Mucosa of rectum (tissue), 2 donors: ENCODE results near the gene PLXNB3.
"Not testable (repeated sequence)": the region's sequence is repeated elsewhere in the genome, so short reads cannot be mapped to it uniquely, and the experiment has no call there.

ENCODE experiments used
- H3K27ac ChIP-seq, 2 donors: one replicate each; pipeline ENCODE4 v1.7.0; 2013; ENCODE audit warnings: inconsistent platforms in 2 of 2, low read depth in 2 of 2, low read length in 2 of 2
- H3K27me3 ChIP-seq, 2 donors: one replicate each; pipeline ENCODE4 v1.7.0; 2013; ENCODE audit warnings: low read length in 2 of 2; ENCODE audit not compliant: control insufficient read depth in 2 of 2, insufficient read depth in 2 of 2
- H3K36me3 ChIP-seq, 2 donors: one replicate each; pipeline ENCODE4 v1.7.0; 2013; ENCODE audit warnings: low read length in 2 of 2; ENCODE audit not compliant: control insufficient read depth in 2 of 2, insufficient read depth in 2 of 2
- H3K4me1 ChIP-seq, 2 donors: one replicate each; pipeline ENCODE4 v1.7.0; 2013; ENCODE audit warnings: low read length in 2 of 2, mild to moderate bottlenecking in 1 of 2; ENCODE audit not compliant: control insufficient read depth in 2 of 2, insufficient read depth in 2 of 2
- H3K4me3 ChIP-seq, 2 donors: one replicate each; pipeline ENCODE4 v1.7.0; 2013; ENCODE audit warnings: low read length in 2 of 2
- H3K9ac ChIP-seq, 2 donors: one replicate each; pipeline ENCODE4 v1.7.0; 2013; ENCODE audit warnings: low read length in 2 of 2, low read depth in 1 of 2, mild to moderate bottlenecking in 1 of 2
- H3K9me3 ChIP-seq, 2 donors: one replicate each; pipeline ENCODE4 v1.7.0; 2013; ENCODE audit warnings: low read length in 2 of 2; ENCODE audit not compliant: control insufficient read depth in 2 of 2
- donor health status: healthy.
- donor health status: Normal muscosa, but diverticular disease.

Gene PLXNB3

GRCh38 chrX:153741446-153741845 lies 22.6 kb upstream of the PLXNB3 start:
- peaks cover 3 to 4% of the 10 kb centered on the region in 2 donors for H3K4me1 ChIP-seq
- H3K9ac ChIP-seq: no peak overlapping the region
- H3K27me3 ChIP-seq: peaks cover 0 to under 1% of the 10 kb centered on the region in 2 donors
- H3K9me3 ChIP-seq: no peaks in the 10 kb centered on the region
- H3K27ac ChIP-seq: no peak overlapping the region
- no peaks in the 10 kb centered on the region for H3K36me3 ChIP-seq
- no peak overlapping the region for H3K4me3 ChIP-seq

- H3K9ac ChIP-seq, H3K36me3 ChIP-seq, H3K4me1 ChIP-seq, H3K9me3 ChIP-seq, H3K27me3 ChIP-seq, H3K4me3 ChIP-seq, H3K27ac ChIP-seq: not testable (repeated sequence)
Measured at GRCh38 chrX:153742111-153742510, 21.9 kb upstream of the PLXNB3 start.

GRCh38 chrX:153742796-153743467 lies 21.1 kb upstream of the PLXNB3 start:
- not testable (repeated sequence) for H3K4me3 ChIP-seq

GRCh38 chrX:153743468-153744209 lies 20.4 kb upstream of the PLXNB3 start:
- H3K4me1 ChIP-seq, H3K27me3 ChIP-seq, H3K36me3 ChIP-seq, H3K9me3 ChIP-seq: not testable (repeated sequence)
- peak overlapping the region in 1 of 2 donors; percentile 10 for H3K4me3 ChIP-seq
- H3K27ac ChIP-seq: peak overlapping the region; percentile 61 to 63
- H3K9ac ChIP-seq: peak overlapping the region in 1 of 2 donors; percentile 64

More at GRCh38 chrX:153742796-153743467, 21.1 kb upstream of the PLXNB3 start:
- not testable (repeated sequence) for H3K36me3 ChIP-seq, H3K9me3 ChIP-seq, H3K4me1 ChIP-seq, H3K9ac ChIP-seq, H3K27me3 ChIP-seq
- H3K27ac ChIP-seq: peak overlapping the region; percentile 29 to 56

- peak overlapping the region; percentile 61 to 63 for H3K27ac ChIP-seq
- peaks cover 0 to 2% of the 10 kb centered on the region in 2 donors for H3K27me3 ChIP-seq
- peaks cover 3 to 4% of the 10 kb centered on the region in 2 donors for H3K4me1 ChIP-seq
- no peaks in the 10 kb centered on the region for H3K36me3 ChIP-seq
- H3K9ac ChIP-seq: peak overlapping the region in 1 of 2 donors; percentile 64
- H3K4me3 ChIP-seq: peak overlapping the region in 1 of 2 donors; percentile 10
- H3K9me3 ChIP-seq: no peaks in the 10 kb centered on the region
Measured at GRCh38 chrX:153744210-153745066, 19.6 kb upstream of the PLXNB3 start.

GRCh38 chrX:153745067-153745433 lies 19.0 kb upstream of the PLXNB3 start:
- not testable (repeated sequence) for H3K27ac ChIP-seq, H3K9me3 ChIP-seq, H3K4me3 ChIP-seq, H3K27me3 ChIP-seq, H3K4me1 ChIP-seq, H3K36me3 ChIP-seq, H3K9ac ChIP-seq

DNA sequence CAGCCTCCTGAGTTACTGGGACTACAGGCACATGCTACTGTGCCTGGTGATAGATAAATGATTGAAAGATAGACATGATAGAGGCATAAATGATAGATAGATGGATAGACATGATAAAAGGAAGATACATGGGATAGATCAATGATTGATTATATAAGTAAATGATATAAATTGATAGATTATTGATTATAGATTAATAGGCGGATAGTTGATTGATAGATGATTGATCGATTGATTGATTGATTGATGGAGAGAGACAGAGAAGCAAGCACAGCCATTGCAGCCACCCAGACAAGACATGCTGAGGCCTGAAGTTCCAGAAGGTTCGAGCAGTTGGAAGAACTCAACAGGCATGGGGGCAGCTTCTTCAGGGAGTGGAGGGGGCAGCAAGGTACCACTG lies 17.7 kb upstream of the PLXNB3 start:
- H3K9me3 ChIP-seq: no peaks in the 10 kb centered on the region
- peaks cover 0 to 2% of the 10 kb centered on the region in 2 donors for H3K27me3 ChIP-seq
- H3K4me3 ChIP-seq: no peak overlapping the region
- H3K9ac ChIP-seq: no peak overlapping the region
- peaks cover 3 to 4% of the 10 kb centered on the region in 2 donors for H3K4me1 ChIP-seq
- no peak overlapping the region for H3K27ac ChIP-seq
- H3K36me3 ChIP-seq: no peaks in the 10 kb centered on the region

GRCh38 chrX:153746991-153747390 lies 17.1 kb upstream of the PLXNB3 start:
- not testable (repeated sequence) for H3K27me3 ChIP-seq, H3K36me3 ChIP-seq, H3K4me3 ChIP-seq, H3K4me1 ChIP-seq, H3K9ac ChIP-seq, H3K9me3 ChIP-seq, H3K27ac ChIP-seq

DNA sequence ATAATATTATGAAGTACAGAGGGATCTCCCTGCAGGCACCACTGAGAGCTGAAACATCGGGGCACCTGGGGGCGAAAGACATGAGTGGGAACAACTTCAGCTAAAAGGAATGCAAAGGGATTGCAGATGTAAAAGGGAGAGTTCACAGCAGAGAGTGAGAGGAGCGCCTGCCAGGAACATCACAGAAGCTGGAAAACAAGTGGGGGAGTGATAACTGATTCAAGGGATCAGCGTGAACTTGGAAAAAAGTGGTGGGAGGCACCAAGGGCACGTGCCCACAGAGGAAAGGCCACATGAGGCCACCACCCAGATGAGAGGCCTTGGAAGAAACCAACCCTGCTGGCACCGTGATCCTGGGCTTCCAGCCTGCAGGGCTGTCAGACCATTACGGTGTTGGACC lies 15.0 kb upstream of the PLXNB3 start:
- not testable (repeated sequence) for H3K36me3 ChIP-seq

More for the DNA sequence above, 15.0 kb upstream of the PLXNB3 start:
- not testable (repeated sequence) for H3K9ac ChIP-seq, H3K4me1 ChIP-seq, H3K4me3 ChIP-seq, H3K27ac ChIP-seq, H3K9me3 ChIP-seq, H3K27me3 ChIP-seq
